Cardiac muscle cell (in vitro differentiated cells and primary cell): Measurements from ENCODE around the gene KCNV2. TPM values are rescaled to one million over a fixed set of nuclear protein-coding genes. Genes with fewer than 3 reads are reported as not detected.

Experiments used
- DNase-seq, 2 donors: peaks; one replicate each; pipeline versions ENCODE4 v3.0.0 to v3.0.0-alpha.2; 2010 to 2017; ENCODE audit warnings: low read depth in 1 of 2, low spot score in 1 of 2
- H3K27ac ChIP-seq: fragments of 200-600 bp; sonication (generic); 2 replicates; pipeline ENCODE4 v1.5.1; 2016
- H3K27me3 ChIP-seq: fragments of 200-600 bp; sonication (generic); 2 replicates; pipeline ENCODE4 v1.6.0; 2016; ENCODE audit warnings: control low read depth
- H3K36me3 ChIP-seq: fragments of 200-600 bp; sonication (generic); 2 replicates; pipeline ENCODE4 v1.5.1; 2016; ENCODE audit warnings: control low read depth
- H3K4me1 ChIP-seq: fragments of 200-600 bp; sonication (generic); 2 replicates; pipeline ENCODE4 v1.8.1; 2017; ENCODE audit warnings: low read depth, mild to moderate bottlenecking, mixed run types
- H3K4me3 ChIP-seq: fragments of 200-600 bp; sonication (generic); 2 replicates; pipeline ENCODE4 v1.5.1; 2016; ENCODE audit warnings: mild to moderate bottlenecking
- H3K9me3 ChIP-seq: fragments of 200-600 bp; sonication (generic); 2 replicates; pipeline ENCODE4 v1.5.1; 2017; ENCODE audit warnings: low read depth, mild to moderate bottlenecking, control low read depth
- polyA plus RNA-seq: library from polyadenylated mRNA; unstranded; fragments of >200 nt; fragmentation: Nextera tagmentation; extraction: Ambion mirVana; gene quantifications from 2 replicates; pipeline ENCODE4 v1.2.1, GENCODE V29; 2016
- total RNA-seq: library from RNA; depleted of rRNA; stranded (reverse); fragments of >200 nt; gene quantifications from 2 replicates; pipeline ENCODE4 v1.2.3, GENCODE V29; 2016
- TF ChIP-seq, protein P1 (sequence below): IDR thresholded peaks from 2 replicates; pipeline ENCODE4 v1.5.1; 2012; ENCODE audit warnings: low read depth, mild to moderate bottlenecking, low read length

The KCNV2 gene
- total and polyA plus RNA-seq, 2 experiments from 2014 or later: 0.49 TPM; not detected in 1

DNA sequence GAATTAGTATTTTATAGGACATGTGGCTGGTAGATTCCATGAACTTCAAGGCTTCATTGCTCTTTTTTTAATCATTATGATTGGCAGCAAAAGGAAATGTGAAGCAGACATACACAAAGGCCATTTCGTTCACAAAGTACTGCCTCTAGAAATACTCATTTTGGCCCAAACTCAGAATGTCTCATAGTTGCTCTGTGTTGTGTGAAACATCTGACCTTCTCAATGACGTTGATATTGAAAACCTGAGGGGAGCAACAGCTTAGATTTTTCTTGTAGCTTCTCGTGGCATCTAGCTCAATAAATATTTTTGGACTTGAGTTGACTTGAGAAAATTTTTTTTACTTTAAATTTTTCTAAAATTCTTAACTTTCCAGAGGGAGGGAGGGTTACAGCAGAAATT, 12.4 kb downstream of the KCNV2 start:
- H3K4me3 ChIP-seq: no peak overlapping the region
- H3K27ac ChIP-seq: no peak overlapping the region
- no peaks in the 10 kb centered on the region for H3K36me3 ChIP-seq
- H3K9me3 ChIP-seq: no peaks in the 10 kb centered on the region
- peak in 1 of 2 donors; percentile 31 for DNase-seq
- TF ChIP-seq, protein P1, sequence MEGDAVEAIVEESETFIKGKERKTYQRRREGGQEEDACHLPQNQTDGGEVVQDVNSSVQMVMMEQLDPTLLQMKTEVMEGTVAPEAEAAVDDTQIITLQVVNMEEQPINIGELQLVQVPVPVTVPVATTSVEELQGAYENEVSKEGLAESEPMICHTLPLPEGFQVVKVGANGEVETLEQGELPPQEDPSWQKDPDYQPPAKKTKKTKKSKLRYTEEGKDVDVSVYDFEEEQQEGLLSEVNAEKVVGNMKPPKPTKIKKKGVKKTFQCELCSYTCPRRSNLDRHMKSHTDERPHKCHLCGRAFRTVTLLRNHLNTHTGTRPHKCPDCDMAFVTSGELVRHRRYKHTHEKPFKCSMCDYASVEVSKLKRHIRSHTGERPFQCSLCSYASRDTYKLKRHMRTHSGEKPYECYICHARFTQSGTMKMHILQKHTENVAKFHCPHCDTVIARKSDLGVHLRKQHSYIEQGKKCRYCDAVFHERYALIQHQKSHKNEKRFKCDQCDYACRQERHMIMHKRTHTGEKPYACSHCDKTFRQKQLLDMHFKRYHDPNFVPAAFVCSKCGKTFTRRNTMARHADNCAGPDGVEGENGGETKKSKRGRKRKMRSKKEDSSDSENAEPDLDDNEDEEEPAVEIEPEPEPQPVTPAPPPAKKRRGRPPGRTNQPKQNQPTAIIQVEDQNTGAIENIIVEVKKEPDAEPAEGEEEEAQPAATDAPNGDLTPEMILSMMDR: no peak
- H3K4me1 ChIP-seq: peaks cover 29% of the 10 kb centered on the region
- H3K27me3 ChIP-seq: no peaks in the 10 kb centered on the region

DNA sequence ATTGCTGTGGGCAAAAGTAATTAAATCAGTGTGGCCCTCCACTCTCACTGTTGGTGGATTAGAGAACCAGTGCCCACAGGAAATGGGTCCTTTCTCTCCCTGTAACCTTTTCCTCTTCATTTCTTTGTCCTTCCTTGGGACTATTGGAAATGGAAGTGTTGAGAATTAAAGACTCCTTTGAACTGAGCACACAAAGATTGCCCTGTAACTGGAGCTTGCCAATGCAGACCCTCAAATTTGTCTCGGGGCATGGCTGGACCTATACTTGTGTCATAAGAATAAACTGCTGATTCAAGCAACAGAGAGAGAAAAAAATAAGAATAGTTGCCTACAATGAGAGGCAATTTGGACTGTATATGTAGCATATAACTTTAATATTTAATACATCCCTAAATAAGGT, 13.7 kb downstream of the KCNV2 start:
- Histone ChIP-seq H3K9me3 (no peaks in the 10 kb centered on the region), H3K36me3 (no peaks in the 10 kb centered on the region), H3K4me1 (peaks cover 29% of the 10 kb centered on the region), H3K27me3 (no peaks in the 10 kb centered on the region), H3K27ac (peak overlapping the region; percentile 84), H3K4me3 (no peak overlapping the region)
- TF ChIP-seq, protein P1: no peak
- no peak for DNase-seq

DNA sequence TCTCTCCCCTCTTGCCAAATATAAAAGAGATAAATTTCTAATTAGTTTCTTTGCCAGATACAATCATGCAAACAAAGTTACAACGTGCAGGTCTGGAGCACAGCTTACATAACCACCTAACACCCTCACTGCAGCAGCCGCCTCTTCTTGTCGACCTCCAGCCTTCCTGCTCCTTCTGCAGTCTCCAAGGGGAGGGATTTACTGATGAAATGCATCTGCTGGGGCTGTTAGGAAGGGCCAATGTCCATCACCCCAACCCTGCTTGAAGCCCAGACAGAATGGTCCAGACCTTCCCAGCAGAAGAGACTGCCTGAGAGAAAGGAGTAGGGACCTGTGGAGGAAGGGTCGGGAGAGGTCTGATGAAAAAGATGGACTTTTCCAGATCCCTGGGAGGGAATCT, 15.2 kb downstream of the KCNV2 start:
- H3K4me3 ChIP-seq: no peak overlapping the region
- no peak for DNase-seq
- peak overlapping the region; percentile 84 for H3K27ac ChIP-seq
- no peaks in the 10 kb centered on the region for H3K9me3 ChIP-seq
- H3K36me3 ChIP-seq: no peaks in the 10 kb centered on the region
- TF ChIP-seq, protein P1: no peak
- H3K4me1 ChIP-seq: peaks cover 29% of the 10 kb centered on the region
- H3K27me3 ChIP-seq: no peaks in the 10 kb centered on the region

DNA sequence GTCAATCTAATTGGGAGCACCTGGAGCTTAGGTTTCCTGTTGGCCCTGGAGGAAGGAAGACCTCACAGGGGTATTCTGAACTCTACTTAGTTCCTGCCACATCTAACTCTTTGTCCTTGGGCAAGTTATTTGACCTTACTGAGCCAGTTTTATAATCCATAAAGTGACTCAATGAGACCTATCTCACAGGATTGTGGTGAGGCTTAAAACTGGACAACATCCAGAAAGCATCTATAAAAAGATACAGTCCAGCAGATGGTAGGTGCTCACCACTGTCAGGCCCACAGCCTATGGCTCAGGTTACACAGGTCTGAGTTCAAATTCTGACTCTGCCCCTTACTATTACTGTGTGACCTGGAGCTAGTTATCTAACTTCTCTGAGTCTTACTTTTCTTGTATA, 23.3 kb downstream of the KCNV2 start:
- H3K36me3 ChIP-seq: no peaks in the 10 kb centered on the region
- no peak overlapping the region for H3K27ac ChIP-seq
- DNase-seq: no peak
- no peaks in the 10 kb centered on the region for H3K9me3 ChIP-seq
- H3K27me3 ChIP-seq: no peaks in the 10 kb centered on the region
- TF ChIP-seq, protein P1: no peak
- H3K4me1 ChIP-seq: peaks cover 15% of the 10 kb centered on the region
- no peak overlapping the region for H3K4me3 ChIP-seq

DNA sequence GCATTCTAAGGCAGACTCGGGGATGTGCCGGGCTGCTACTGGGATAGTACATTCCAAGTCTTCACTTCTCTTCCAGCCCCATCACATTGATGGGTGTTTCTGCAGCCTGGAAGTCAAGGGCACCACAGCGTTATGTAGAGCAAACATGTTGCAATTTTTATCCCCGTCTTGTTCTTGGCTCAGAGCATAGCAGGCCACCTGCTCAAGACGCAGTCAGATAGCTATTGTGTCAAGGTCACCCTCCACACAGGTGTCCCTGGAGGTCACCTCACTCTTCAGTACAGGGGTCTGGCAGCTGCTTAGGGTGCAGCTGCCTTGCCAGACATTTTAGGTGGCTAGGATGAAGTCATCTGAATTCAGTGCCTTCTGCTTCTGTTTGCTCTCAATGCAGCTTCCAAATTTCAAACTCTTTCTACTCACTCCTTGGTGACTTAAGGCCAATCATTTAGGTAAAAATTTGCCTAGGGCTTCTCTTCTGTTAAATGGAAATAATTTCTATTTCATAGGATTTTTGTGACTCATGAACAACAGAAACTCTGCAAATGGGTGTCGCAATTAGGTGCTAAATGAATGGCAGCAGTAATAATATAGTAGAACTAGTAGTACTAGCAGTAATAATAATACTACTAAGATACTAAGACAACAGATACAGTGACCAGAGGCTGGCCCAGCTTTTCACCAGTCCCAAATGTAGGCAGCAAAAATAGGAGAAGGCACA, 24.3 kb downstream of the KCNV2 start:
- Histone ChIP-seq H3K4me1 (peaks cover 23% of the 10 kb centered on the region), H3K9me3 (no peaks in the 10 kb centered on the region), H3K4me3 (no peak overlapping the region), H3K27ac (peak overlapping the region; percentile 90), H3K36me3 (no peaks in the 10 kb centered on the region), H3K27me3 (no peaks in the 10 kb centered on the region)
- TF ChIP-seq, protein P1: no peak
- DNase-seq: peak in 1 of 2 donors; percentile 21
